ENCODE data around the gene STK39. TPM values are rescaled to one million over a fixed set of nuclear protein-coding genes. Genes with fewer than 3 reads are reported as not detected.

Gene STK39
- total and polyA plus RNA-seq, 4 donors = 8.5 to 18.7 (median 11.2) TPM

DNA sequence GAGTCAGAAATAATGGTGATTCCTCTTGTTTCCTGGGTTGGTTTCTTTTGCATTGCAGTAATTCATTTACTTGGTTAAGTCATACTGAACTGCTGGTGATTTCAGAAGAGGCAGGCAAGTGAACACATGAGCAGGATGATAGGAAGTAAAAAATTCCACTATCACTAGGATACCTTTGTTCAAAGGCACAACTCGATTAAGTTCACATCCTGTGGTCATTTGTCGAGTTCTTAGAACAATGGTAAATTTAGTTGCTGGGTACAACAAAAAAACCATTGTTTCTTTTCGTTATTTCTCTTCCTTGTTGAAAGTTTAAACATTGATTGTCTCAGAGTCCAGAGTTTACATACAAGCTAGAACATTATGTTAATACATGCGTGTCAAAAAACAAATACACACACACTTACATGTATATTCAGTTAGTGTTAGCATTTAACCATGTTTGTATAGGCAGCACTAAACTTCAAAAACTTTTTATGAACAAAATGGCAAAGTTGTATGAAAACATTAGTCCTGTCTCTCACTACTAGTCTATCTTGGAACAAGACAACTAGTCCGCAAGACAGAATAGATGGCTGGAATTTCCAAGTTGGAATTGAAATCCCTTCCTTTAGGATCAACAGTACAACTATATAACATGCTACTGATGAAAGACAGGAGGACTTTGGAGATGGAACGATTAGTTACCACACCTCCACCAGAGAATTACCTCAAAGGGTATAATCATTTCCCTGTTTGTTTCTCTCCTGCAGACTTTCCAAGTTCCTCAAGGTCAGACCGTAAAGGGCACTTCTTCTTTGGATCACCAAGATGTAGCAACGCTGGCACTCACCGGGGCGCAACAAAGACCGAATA, 26.2 kb downstream of the STK39 start:
- ATAC-seq (ENCODE audit: insufficient read depth, low FRiP score) (no peak), DNase-seq (no peak)
- no peaks in the 10 kb centered on the region for H3K36me3 ChIP-seq (ENCODE audit: control insufficient read depth in 4 of 4, insufficient read depth in 4 of 4, low read length in 4 of 4)
- no peaks in the 10 kb centered on the region for H3K27me3 ChIP-seq (ENCODE audit: control insufficient read depth in 3 of 3, insufficient read depth in 3 of 3, low read length in 2 of 3)
- WGBS, 2 donors = 66 to 72% methylated on average over 11 of the region's 11 CpGs
- TF ChIP-seq, protein P1, sequence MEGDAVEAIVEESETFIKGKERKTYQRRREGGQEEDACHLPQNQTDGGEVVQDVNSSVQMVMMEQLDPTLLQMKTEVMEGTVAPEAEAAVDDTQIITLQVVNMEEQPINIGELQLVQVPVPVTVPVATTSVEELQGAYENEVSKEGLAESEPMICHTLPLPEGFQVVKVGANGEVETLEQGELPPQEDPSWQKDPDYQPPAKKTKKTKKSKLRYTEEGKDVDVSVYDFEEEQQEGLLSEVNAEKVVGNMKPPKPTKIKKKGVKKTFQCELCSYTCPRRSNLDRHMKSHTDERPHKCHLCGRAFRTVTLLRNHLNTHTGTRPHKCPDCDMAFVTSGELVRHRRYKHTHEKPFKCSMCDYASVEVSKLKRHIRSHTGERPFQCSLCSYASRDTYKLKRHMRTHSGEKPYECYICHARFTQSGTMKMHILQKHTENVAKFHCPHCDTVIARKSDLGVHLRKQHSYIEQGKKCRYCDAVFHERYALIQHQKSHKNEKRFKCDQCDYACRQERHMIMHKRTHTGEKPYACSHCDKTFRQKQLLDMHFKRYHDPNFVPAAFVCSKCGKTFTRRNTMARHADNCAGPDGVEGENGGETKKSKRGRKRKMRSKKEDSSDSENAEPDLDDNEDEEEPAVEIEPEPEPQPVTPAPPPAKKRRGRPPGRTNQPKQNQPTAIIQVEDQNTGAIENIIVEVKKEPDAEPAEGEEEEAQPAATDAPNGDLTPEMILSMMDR (IDR thresholded peaks at IDR 0.05; ENCODE audit: control extremely low read depth, extremely low read depth) = no peak
- H3K4me3 ChIP-seq = no peak overlapping the region
- H3K9ac ChIP-seq (ENCODE audit: insufficient read depth in 1 of 2, low read length in 2 of 2) = no peak overlapping the region
- peak overlapping the region in 1 of 2 donors; percentile 75 for H3K27ac ChIP-seq (ENCODE audit: low read depth in 1 of 2, low read length in 1 of 2)
- peaks cover 0 to 18% (median 2%) of the 10 kb centered on the region in 5 donors for H3K4me1 ChIP-seq (ENCODE audit: control insufficient read depth in 5 of 5, insufficient read depth in 5 of 5, low read length in 5 of 5)
- H3K9me3 ChIP-seq (ENCODE audit: control insufficient read depth in 4 of 4, insufficient read depth in 3 of 4, low read length in 3 of 4) = no peaks in the 10 kb centered on the region

DNA sequence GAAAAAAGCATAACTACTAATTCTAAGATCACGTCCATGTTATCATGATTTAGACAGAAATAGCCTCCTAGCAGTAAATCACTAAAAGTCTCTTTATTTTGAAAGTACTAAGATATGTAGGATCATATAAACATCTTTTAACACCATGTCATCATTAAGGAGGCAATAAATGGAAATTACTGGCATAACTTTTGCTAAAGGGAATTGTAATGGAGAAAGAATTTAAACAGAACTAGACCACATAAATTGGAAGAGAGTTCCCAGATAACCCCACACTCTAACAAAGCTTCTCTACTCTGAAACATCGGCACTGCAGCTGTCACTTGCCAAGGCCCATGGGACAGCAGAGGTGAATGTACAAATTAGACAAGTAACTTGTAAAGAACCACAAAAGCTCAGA, 29.5 kb downstream of the STK39 start:
- Histone ChIP-seq H3K27me3 (ENCODE audit: control insufficient read depth in 3 of 3, insufficient read depth in 3 of 3, low read length in 2 of 3) (no peaks in the 10 kb centered on the region), H3K9me3 (ENCODE audit: control insufficient read depth in 4 of 4, insufficient read depth in 3 of 4, low read length in 3 of 4) (no peaks in the 10 kb centered on the region), H3K27ac (ENCODE audit: low read depth in 1 of 2, low read length in 1 of 2) (no peak overlapping the region), H3K4me1 (ENCODE audit: control insufficient read depth in 5 of 5, insufficient read depth in 5 of 5, low read length in 5 of 5) (peaks cover 0 to 28% (median 2%) of the 10 kb centered on the region in 5 donors), H3K9ac (ENCODE audit: insufficient read depth in 1 of 2, low read length in 2 of 2) (no peak overlapping the region), H3K4me3 (no peak overlapping the region), H3K36me3 (ENCODE audit: control insufficient read depth in 4 of 4, insufficient read depth in 4 of 4, low read length in 4 of 4) (peaks cover 0 to 3% (median 1%) of the 10 kb centered on the region in 4 donors)
- no peak for ATAC-seq (ENCODE audit: insufficient read depth, low FRiP score)
- TF ChIP-seq, protein P1 (IDR thresholded peaks at IDR 0.05; ENCODE audit: control extremely low read depth, extremely low read depth) = no peak
- no peak for DNase-seq
- WGBS, 2 donors = 88 to 89% methylated on average over 2 of the region's 2 CpGs

DNA sequence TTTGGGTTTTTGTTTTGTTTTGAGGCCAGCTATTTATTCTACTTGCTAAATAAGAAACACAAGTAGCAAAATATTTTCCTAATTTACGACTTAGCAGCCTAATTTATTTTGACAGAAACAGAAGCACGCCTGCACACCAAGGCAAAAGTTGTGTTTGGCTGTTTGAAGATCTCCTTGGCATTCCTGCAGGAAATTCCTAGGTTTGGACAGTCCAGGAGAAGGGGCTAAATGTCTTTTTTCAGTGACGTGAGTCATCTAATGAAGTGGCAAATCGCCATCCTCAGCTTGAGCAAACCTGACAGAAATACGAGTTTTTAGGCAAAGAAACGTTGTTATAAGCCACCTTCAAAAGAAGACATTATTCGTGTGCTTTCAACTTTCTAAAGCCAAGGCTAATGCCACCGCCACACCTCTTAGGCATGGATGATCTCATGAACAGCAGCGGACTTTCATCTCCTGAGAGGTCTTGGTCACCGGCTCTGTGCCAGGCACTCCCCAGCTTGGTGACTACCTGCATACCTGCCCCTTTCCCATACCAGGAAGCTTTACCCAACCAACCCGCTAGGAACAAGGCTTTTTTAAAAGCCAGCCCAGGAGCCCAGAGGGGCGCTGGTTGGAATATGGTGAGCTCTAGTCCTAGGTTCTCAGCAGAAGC, 30.9 kb downstream of the STK39 start:
- H3K4me1 ChIP-seq (ENCODE audit: control insufficient read depth in 5 of 5, insufficient read depth in 5 of 5, low read length in 5 of 5) = peaks cover 0 to 32% (median 3%) of the 10 kb centered on the region in 5 donors
- no peaks in the 10 kb centered on the region for H3K9me3 ChIP-seq (ENCODE audit: control insufficient read depth in 4 of 4, insufficient read depth in 3 of 4, low read length in 3 of 4)
- no peak overlapping the region for H3K4me3 ChIP-seq
- TF ChIP-seq, protein P1 (IDR thresholded peaks at IDR 0.05; ENCODE audit: control extremely low read depth, extremely low read depth) = no peak
- ATAC-seq (ENCODE audit: insufficient read depth, low FRiP score) = no peak
- DNase-seq = no peak
- peaks cover 0 to 4% (median 2%) of the 10 kb centered on the region in 4 donors for H3K36me3 ChIP-seq (ENCODE audit: control insufficient read depth in 4 of 4, insufficient read depth in 4 of 4, low read length in 4 of 4)
- no peak overlapping the region for H3K27ac ChIP-seq (ENCODE audit: low read depth in 1 of 2, low read length in 1 of 2)
- WGBS, 2 donors = 93 to 95% methylated on average over 12 of the region's 12 CpGs
- no peaks in the 10 kb centered on the region for H3K27me3 ChIP-seq (ENCODE audit: control insufficient read depth in 3 of 3, insufficient read depth in 3 of 3, low read length in 2 of 3)
- no peak overlapping the region for H3K9ac ChIP-seq (ENCODE audit: insufficient read depth in 1 of 2, low read length in 2 of 2)
